ENCODE data around the gene GPR137. TPM values are rescaled to one million over a fixed set of nuclear protein-coding genes. Genes with fewer than 3 reads are reported as not detected.
A peak's percentile ranks its signal among the peaks of the same experiment; 100 is the strongest.

Gene GPR137
- total and polyA plus RNA-seq, 8 donors: 23.6 to 39.6 (median 31.8) TPM

DNA sequence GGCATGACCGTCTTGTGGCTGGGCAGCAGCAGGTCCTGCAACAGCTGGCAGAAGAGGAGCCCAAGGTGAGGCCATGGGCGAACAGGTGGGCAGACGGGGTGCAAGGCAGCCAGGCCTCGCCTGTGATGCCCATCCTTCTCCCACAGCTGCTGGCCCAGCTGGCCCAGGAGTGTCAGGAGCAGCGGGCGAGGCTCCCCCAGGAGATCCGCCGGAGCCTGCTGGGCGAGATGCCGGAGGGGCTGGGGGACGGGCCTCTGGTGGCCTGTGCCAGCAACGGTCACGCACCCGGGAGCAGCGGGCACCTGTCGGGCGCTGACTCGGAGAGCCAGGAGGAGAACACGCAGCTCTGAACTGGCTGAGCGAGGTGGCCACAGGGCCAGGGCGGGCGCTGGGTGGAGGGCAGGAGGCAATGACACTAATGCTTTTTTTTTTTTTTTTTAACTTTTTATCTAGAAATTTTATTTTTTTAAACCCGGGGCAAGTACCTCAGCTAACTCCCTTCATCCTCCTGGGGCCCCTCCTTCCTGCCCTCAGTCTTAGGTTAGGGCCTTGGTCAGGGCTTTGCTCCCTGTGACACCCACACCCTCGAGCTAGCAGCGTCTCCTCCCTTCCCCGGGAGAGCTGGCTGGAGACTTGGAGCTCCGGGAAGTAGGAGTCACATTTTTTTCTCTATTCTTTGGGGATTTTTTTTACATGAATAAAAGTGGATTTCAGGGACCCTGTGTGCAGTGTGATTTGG lies 18.3 kb upstream of the GPR137 start:
- intact Hi-C loops (cut with DNase I): no loop called here

DNA sequence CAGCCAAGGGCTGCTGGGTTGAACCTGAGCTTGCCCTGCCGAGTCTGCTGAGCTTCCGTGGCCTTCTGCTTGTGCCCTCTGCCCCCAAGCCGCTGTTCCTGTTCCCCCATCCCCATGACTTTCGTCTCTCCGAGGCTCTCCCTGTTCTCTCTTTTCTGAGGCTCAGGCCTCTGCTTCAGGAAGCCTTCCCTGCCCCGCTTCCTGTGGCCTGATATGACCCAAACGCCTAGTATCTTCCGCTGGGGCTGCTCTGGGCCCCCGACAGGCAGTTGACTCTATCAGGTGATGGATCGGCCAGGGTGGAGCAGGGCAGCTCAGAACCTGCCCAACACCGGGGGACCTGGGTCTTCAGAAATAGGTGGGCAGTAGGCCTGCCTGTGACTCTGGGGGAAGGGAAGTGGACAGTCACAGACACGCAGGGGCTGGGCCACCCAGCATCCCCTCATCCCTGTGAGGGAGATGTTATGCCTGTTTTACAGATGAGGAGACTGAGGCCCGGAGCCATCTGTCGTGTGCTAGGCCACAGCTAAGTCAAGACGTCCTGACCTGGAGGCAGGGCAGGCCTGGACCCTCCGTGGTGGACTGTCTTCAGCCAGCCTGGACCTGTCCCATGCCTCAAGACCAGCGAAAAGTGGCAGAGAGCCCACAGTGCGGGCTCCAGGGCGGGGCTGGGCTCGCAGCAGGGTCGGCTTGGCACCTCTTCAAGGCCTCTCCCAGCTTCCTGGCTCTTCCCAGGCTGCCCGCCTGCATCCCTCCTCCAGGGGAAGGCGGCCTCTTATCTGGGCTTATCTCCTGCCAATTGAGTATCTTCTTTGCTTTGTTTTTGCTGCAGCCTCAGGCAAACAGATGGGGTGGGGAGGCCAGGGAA lies 17.4 kb upstream of the GPR137 start:
- no peaks in the 10 kb centered on the region for H3K9me3 ChIP-seq
- H3K36me3 ChIP-seq: peaks cover 0 to 42% of the 10 kb centered on the region in 2 donors
- peak overlapping the region; percentile 71 to 81 for H3K4me3 ChIP-seq
- DNase-seq: peak in 3 of 4 donors; percentile 61 to 82 (median 66)
- ATAC-seq: no peak
- peak overlapping the region; percentile 97 to 100 for H3K27ac ChIP-seq
- H3K4me1 ChIP-seq: peaks cover 13 to 44% of the 10 kb centered on the region in 2 donors
- intact Hi-C loops (cut with DNase I): no loop called here
- TF ChIP-seq, protein P1, sequence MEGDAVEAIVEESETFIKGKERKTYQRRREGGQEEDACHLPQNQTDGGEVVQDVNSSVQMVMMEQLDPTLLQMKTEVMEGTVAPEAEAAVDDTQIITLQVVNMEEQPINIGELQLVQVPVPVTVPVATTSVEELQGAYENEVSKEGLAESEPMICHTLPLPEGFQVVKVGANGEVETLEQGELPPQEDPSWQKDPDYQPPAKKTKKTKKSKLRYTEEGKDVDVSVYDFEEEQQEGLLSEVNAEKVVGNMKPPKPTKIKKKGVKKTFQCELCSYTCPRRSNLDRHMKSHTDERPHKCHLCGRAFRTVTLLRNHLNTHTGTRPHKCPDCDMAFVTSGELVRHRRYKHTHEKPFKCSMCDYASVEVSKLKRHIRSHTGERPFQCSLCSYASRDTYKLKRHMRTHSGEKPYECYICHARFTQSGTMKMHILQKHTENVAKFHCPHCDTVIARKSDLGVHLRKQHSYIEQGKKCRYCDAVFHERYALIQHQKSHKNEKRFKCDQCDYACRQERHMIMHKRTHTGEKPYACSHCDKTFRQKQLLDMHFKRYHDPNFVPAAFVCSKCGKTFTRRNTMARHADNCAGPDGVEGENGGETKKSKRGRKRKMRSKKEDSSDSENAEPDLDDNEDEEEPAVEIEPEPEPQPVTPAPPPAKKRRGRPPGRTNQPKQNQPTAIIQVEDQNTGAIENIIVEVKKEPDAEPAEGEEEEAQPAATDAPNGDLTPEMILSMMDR (IDR thresholded peaks at IDR 0.05): no peak
- H3K27me3 ChIP-seq: no peaks in the 10 kb centered on the region

More for the DNA sequence above, 18.3 kb upstream of the GPR137 start:
- Histone ChIP-seq H3K4me3 (no peak overlapping the region), H3K4me1 (peaks cover 13 to 35% of the 10 kb centered on the region in 2 donors), H3K27me3 (no peaks in the 10 kb centered on the region), H3K27ac (peak overlapping the region; percentile 97 to 100), H3K9me3 (no peaks in the 10 kb centered on the region), H3K36me3 (peaks cover 0 to 50% of the 10 kb centered on the region in 2 donors)
- TF ChIP-seq, protein P1 (IDR thresholded peaks at IDR 0.05): no peak
- no peak for ATAC-seq
- DNase-seq: peak in 1 of 4 donors; percentile 85

DNA sequence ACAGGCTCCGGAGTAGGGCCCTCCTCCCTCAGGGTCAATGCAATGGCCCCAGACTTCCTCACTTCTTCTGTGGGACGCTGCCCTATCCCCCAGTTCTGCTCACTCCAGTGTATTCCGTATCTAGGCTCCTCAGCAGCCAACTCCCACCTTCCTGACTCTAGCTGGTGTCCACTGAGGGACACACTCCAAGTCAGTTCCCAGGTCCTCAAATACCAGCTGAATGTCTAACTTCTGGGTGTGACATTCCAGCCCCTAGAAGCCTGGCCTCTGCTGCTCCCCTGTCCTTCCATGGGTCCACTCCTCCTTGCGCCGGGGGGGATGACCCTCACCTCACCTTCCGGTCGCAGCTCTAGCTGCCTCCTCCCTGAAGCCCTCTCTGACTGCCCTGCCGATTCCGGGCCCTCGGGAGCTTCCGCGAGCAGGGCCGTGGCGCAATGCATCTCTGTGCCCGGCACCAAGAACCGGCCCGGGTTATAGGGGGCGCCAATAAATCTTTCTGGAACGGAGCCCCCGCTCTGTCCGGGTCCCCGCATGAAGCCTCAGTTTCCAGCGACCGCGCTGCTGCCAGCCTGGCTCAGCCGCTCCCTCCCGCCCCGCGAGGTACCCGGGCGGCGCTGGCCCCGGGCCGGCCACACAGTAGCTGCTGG lies 16.6 kb upstream of the GPR137 start:
- H3K27me3 ChIP-seq: no peaks in the 10 kb centered on the region
- H3K27ac ChIP-seq: peak overlapping the region; percentile 97 to 100
- DNase-seq: peak in 3 of 4 donors; percentile 30 to 90 (median 79)
- TF ChIP-seq, protein P1 (IDR thresholded peaks at IDR 0.05): no peak
- intact Hi-C loops (cut with DNase I): no loop called here
- H3K4me1 ChIP-seq: peaks cover 13 to 44% of the 10 kb centered on the region in 2 donors
- H3K36me3 ChIP-seq: peaks cover 0 to 34% of the 10 kb centered on the region in 2 donors
- peak; percentile 14 for ATAC-seq
- no peaks in the 10 kb centered on the region for H3K9me3 ChIP-seq
- H3K4me3 ChIP-seq: peak overlapping the region; percentile 71 to 81

DNA sequence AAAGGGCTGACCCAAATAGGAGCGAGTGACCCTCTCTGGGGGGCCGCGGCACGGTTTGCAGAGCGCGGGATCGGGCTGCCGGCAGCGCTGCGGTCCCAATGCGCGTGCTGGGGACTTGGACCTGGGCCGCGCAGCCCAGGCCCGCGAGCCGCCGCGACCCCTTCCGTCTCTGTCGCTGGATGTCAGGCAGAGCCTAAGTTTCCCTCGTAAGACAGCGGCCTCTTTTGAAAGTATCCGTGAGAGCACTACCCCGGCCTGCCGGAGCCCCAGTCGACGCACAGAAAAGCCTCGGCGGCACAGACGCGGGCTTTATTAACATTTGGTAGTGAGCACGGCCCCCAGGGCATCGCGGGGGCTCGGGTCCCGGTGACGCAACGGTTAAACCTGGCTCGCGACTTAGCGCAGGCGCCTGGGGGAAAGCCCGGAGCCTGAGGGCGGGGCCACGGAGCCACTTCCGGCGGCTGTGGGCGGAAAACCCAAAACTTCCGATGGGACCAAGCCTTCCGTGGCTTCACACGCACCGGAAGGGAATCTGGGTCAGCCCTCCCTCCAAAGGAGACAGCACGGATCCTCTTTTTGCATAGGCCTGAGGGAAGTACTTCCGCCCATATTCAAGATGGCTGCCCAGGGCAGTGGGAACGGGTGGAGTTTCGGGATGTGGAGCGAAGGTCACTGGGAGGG lies 16.0 kb upstream of the GPR137 start:
- TF ChIP-seq, protein P1 (IDR thresholded peaks at IDR 0.05): no peak
- Histone ChIP-seq H3K27ac (peak overlapping the region; percentile 97 to 100), H3K36me3 (peaks cover 0 to 27% of the 10 kb centered on the region in 2 donors), H3K9me3 (no peaks in the 10 kb centered on the region), H3K4me1 (peaks cover 13 to 44% of the 10 kb centered on the region in 2 donors), H3K4me3 (peak overlapping the region; percentile 71 to 81), H3K27me3 (no peaks in the 10 kb centered on the region)
- intact Hi-C loops (cut with DNase I): no loop called here
- ATAC-seq (peak; percentile 84), DNase-seq (peak; percentile 98 to 100 (median 98))

Measured in left lung (tissue), 10 donors.